NOMO-1 treated with dmso at 0.1 percent for 144 hours (cell line): ENCODE results near the gene PSMC5.

Experiments used
- DNase-seq: peaks from one replicate; lab custom pipeline; 2025; ENCODE audit not compliant: unreplicated experiment; lab: John Stamatoyannopoulos, UW

The PSMC5 gene

DNA sequence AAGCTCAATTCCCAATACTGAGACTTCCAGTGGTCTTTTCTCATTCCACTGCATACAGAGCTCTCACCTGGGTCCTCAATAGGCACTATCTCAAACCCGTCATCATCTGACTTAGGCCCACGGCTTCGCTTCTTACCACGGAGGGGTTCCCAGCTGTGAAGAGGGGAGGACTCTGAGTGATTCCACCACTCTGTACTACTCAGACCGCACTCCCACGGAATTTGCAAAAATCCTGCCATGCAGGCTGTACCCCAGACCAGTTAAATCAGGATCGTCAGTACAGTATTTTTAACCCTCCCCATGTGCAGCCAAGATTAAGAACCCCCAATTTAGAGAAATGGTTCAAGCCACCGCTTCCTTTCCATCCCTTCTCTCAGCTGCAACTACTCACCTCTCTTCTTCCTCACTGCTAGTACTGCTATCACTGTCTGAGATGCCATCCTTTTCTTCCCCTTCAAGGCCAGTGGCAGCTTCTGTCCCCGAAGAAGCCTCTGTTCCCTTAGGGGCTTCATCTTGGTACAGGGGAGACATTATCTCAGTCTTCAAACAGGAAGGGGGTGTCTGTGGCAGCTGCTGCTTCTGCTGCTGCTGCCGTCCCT, 6.2 kb upstream of the PSMC5 start:
- no peak for DNase-seq

GRCh38 chr17:63821804-63822203, 5.4 kb upstream of the PSMC5 start:
- DNase-seq = no peak

DNA sequence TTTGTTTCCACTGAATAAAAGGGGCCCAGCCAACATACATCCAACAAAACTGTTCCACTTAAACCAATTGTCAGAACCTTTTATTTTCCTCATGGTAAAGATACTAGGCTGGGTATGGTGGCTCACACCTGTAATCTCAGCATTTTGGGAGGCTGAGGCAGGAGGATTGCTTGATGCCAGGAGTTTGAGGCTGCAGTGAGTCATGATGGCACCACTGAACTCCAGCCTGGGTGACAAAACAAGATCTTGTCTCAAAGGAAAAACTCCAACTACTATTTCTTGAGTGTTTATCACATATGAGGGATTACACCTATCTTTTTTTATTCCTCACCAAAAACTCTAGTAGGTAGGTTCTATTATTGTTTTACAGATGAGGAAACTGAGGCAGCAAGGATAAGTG, 4.7 kb upstream of the PSMC5 start:
- DNase-seq = no peak

GRCh38 chr17:63823659-63824331, 3.4 kb upstream of the PSMC5 start:
- DNase-seq = no peak

DNA sequence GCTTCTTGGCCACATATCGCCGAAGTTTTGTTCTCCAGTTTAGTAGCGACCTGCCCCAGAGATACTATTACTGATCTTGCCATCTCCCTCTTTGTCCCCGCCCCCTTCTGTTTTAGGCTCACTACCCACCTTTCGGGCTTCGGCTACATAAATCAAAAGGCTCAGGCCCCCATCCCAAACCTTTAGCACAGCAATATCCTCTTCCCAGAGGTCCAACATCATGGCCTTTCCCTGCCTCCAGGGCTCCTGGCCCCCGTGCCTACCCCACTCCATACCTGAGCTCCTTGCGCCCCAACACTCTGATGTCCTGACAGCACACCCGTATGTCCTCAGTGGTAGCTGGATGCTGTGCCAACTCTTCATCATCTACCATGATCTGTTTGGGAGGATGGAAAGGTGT, 2.9 kb upstream of the PSMC5 start:
- no peak for DNase-seq

DNA sequence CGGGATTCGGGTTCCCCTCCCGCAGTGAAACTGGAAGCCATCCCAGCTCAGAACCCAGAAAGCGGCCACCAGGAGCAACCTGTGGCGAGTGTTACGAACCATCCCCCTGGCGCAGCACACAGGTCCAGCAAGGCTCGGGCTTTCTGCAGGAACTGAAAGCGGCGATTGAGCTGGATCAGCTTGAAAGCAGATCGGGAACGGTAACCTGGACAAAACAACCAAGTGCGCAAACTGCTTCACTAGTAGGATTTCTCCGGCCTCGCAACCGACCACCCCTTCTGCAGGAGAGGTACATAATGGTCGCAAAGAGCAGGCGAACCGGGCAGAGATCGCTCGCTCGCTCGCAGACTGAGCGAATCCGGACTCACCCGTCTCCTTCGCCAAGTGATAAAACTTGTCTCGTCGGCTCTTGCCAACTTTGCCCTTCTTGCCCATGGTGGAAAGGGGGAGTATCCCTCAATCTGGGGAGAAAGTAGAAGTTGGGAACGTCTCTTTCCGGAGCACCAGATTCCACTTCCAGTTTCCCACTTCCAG, 696 bp upstream of the PSMC5 start:
- DNase-seq = no peak

GRCh38 chr17:63827801-63828221, 580 bp downstream of the PSMC5 start:
- DNase-seq = no peak

DNA sequence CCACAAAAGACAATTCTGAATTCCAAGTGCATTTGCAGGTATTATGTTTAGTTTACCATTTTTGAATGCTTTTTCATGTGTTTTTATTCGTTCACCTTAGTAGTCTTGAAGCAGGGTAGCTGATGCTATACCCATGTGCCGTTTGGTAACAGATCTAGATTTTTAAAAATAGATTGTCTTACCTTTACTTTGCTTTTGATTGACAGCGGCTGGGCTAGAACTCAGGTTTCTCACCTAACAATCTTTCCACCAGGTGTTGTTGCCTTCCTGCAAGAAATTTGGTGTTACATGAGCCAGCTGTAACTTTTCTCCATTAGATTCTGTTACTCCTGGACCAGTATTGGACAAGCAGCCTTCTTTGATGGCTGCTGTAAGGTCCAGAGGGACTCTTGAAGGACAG, 1.7 kb downstream of the PSMC5 start:
- DNase-seq = no peak

GRCh38 chr17:63830278-63830677, 3.0 kb downstream of the PSMC5 start:
- DNase-seq = no peak

DNA sequence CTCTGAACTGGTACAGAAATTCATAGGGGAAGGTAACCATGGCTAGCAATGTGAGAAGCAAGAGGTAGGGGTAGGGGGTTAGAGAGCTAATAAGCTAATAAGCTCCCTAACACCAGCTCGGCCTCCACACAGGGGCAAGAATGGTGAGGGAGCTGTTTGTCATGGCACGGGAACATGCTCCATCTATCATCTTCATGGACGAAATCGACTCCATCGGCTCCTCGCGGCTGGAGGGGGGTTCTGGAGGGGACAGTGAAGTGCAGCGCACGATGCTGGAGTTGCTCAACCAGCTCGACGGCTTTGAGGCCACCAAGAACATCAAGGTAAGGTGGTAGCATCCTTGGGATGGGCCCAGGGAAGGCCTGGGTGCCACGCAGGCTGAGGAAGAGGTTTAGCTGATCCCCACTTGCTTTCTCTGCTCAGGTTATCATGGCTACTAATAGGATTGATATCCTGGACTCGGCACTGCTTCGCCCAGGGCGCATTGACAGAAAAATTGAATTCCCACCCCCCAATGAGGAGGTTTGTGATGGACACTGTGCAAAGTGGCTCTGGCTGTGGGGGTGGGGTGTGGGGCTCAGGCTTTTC, 3.8 kb downstream of the PSMC5 start:
- no peak for DNase-seq

GRCh38 chr17:63831505-63831904, 4.3 kb downstream of the PSMC5 start:
- DNase-seq = no peak

- no peak for DNase-seq
Measured at GRCh38 chr17:63832014-63832413, 4.8 kb downstream of the PSMC5 start.

- DNase-seq = no peak
Measured at GRCh38 chr17:63832455-63832854, 5.2 kb downstream of the PSMC5 start.

- DNase-seq = no peak
Measured at GRCh38 chr17:63833026-63833740, 6.0 kb downstream of the PSMC5 start.

DNA sequence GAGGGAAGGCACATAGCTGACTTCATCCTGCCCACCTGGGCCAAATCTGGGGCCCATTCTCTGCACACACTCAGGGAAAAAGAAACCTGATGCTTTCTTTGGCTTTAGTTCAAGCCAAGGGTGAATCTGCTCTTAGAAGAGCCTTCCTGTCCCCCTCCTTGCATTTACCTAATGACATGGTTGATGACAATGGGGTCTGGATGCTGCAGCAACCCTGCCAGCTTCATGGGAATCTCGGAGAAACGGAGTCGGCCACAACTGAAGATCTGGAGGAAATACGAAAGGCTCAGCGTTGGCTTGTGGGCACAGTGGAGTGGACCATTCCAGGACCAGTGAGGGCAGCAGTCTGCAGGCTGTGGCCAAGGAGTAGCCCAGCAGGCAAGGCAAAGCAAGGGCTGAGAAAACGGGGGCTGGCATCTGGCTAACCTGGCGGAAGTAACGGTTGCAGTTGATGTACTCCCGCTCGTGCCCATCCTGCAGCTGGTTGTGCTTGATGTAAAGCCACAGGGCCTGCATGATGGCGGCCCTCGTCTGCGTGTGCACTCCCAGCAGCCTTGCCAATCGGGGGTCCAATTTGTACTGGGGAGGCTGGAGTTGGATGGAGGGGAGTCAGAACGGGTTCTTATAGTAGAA, 6.6 kb downstream of the PSMC5 start:
- DNase-seq = no peak

- DNase-seq = peak; percentile 86
Measured at GRCh38 chr17:63834431-63835166, 7.4 kb downstream of the PSMC5 start.

GRCh38 chr17:63835167-63835720, 8.0 kb downstream of the PSMC5 start:
- DNase-seq = no peak

DNA sequence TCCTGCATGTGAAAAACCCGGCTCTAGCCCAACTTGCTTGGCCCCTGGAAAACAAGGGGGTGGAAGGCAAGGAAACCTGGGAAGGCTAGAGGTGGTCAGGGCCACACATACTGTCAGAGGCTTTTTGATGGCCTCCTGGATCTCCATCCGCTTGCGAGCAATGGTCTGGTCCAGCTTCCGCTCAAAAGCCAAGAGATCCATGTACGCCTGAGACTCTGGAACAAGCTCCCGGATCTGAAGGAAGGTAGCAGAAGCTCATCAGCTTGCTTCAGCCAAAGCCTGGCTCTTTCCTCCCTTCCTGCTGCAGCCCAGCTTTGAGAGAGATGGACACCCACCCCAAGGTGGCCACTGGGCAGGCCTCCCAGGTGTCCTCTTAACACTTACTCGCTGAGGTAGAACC, 9.6 kb downstream of the PSMC5 start:
- no peak for DNase-seq

DNA sequence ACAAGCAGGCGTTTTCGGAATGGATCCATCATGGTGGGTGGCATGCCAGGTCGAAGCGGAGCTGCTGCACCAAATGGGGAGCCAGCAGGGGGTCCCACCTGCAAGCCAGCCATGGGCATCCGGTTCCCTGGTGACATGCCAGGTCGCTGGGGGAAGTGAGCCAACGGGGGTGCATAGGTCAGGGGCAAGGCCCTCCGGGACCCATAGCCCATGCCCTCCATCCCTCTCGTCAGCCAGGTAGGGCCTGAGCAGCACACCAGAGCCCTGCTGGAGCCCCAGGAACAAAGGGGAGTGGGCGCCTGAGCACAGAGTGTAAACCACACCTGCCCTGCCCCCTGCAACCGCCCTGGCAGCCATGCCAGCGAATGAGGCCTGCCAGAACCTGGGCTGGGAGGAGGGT, 10.2 kb downstream of the PSMC5 start:
- DNase-seq = no peak

DNA sequence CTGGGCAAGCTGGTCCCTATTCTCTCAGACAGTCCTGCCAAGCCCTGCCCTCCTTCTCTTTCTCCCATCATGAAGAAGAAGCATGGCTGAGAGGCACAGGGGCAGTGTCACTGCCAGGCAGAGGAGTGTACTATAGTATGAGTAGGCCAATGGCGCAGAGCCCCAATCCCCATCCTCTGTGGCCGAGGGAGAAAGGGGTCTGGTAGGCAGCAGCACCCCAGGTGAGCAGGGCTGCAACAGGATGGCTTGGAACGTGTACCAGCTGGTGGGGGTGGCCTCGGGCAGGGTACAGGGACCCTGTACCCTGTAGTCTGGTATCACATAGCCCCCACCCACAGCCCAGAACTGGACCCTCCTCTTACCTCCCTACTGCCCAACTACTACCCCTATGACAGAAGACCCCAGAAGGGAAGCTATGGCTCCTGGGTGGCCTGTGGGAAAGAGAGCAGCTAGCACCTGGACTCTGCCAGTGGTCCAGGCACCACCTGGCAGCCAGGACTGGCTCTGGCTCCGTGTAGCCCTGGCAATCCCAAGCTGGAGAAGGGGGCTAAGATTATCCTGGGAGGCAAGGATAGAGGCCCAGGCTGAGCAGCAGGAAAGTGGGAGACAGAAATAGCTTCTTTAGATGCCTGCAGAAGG, 10.8 kb downstream of the PSMC5 start:
- DNase-seq = no peak
